H1 (cell line): ENCODE data around the gene CABP1.

Experiments
- CHD2 ChIP-seq: IDR thresholded peaks from 2 replicates; pipeline ENCODE4 v1.6.1; 2012; ENCODE audit warnings: low read length, improper control_type of control experiment
- EP300 ChIP-seq, 2 experiments: IDR thresholded peaks; 1 replicate in 1 of 2; 2 replicates in 1 of 2; pipeline ENCODE4 v1.6.1; 2011 to 2012; ENCODE audit warnings: low read depth in 2 of 2, low read length in 2 of 2, mild to moderate bottlenecking in 2 of 2, borderline replicate concordance in 1 of 2, inconsistent platforms in 1 of 2, moderate library complexity in 1 of 2
- POLR2A ChIP-seq, 2 experiments: IDR thresholded peaks; 1 replicate in 1 of 2; 2 replicates in 1 of 2; pipeline ENCODE4 v1.6.1; 2011; ENCODE audit warnings: low read depth in 2 of 2, low read length in 2 of 2, mild to moderate bottlenecking in 2 of 2; ENCODE audit errors: control extremely low read depth in 1 of 2
- RAD21 ChIP-seq, 2 experiments: IDR thresholded peaks in 1 of 2; conservative IDR thresholded peaks in 1 of 2; 2 replicates each; pipeline ENCODE4 v1.6.1; 2011; ENCODE audit warnings: low read depth in 2 of 2, low read length in 2 of 2, improper control_type of control experiment in 1 of 2, inconsistent platforms in 1 of 2, mild to moderate bottlenecking in 1 of 2, moderate library complexity in 1 of 2
- SP1 ChIP-seq: IDR thresholded peaks from 2 replicates; pipeline ENCODE4 v1.6.1; 2011; ENCODE audit warnings: low read depth, low read length
- TAF1 ChIP-seq: IDR thresholded peaks from 2 replicates; pipeline ENCODE4 v1.6.1; 2011; ENCODE audit warnings: mild to moderate bottlenecking, low read depth, low read length
- ZNF274 ChIP-seq: IDR thresholded peaks from 2 replicates; pipeline ENCODE4 v1.7.0; 2012; ENCODE audit warnings: low read length, borderline replicate concordance; ENCODE audit errors: extremely low read depth
- TF ChIP-seq, protein P1 (sequence below): IDR thresholded peaks from 2 replicates; pipeline ENCODE4 v1.6.1; 2011; ENCODE audit warnings: low read length, improper control_type of control experiment
- TF ChIP-seq, protein P2 (sequence below), 3 experiments: IDR thresholded peaks; 1 replicate in 2 of 3; 2 replicates in 1 of 3; pipeline versions ENCODE4 v1.5.1 to v1.6.1; 2011; ENCODE audit warnings: low read length in 3 of 3, mild to moderate bottlenecking in 3 of 3, inconsistent platforms in 2 of 3, low read depth in 1 of 3, moderate library complexity in 1 of 3; ENCODE audit not compliant: insufficient read depth in 1 of 3; ENCODE audit errors: control extremely low read depth in 1 of 3

DNA sequence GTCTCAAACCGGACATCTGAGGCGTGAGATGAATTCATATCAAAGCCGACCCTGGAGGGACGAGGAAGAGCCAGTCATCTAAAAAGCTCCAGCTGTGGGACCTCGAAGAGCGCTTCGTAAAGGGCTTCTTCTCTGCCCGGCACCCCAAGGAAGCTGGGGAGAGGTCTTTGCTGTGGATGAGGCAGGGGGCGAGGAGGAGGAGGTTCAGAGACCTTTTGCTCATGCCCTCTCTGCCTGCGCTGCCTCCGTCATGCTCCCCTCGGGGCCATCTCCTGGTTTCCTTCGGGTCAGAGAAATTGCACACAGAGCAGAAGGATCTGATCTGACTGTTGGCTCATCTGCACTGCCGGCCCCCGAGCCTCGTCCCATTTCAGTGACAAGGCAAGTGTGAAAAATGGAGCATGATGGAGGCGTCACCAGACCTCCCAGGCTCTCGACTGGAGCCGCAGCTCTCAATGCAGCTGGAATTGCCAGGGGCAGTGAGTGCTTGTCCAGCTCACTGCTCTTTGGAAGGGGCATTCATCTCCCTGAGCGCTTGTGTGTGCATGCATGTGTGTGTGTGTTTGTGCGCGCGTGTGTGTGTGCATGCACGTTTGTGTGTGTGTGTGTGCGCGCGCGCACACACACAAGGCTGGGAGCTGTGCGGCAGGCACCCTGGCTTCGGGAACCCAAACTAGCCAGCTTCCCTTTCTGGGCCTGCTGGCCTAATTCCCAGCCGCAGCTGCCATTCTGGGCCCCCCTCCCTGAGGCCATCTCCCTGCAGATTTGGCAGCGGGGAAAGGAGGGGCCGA lies 9.2 kb downstream of the CABP1 start:
- TF ChIP-seq ZNF274 (no peak), SP1 (no peak), EP300 (IDR thresholded peaks at IDR 0.05; ENCODE audit: borderline replicate concordance in 1 of 2, low read depth in 2 of 2, low read length in 2 of 2) (no peak), CHD2 (no peak), RAD21 (IDR thresholded peaks at IDR 0.05 in 1 of 2, conservative IDR thresholded peaks at IDR 0.05 in 1 of 2; ENCODE audit: low read depth in 2 of 2, low read length in 2 of 2) (no peak), POLR2A (IDR thresholded peaks at IDR 0.05; ENCODE audit: control extremely low read depth in 1 of 2, low read depth in 2 of 2, low read length in 2 of 2) (no peak), TAF1 (no peak)
- TF ChIP-seq, protein P1, sequence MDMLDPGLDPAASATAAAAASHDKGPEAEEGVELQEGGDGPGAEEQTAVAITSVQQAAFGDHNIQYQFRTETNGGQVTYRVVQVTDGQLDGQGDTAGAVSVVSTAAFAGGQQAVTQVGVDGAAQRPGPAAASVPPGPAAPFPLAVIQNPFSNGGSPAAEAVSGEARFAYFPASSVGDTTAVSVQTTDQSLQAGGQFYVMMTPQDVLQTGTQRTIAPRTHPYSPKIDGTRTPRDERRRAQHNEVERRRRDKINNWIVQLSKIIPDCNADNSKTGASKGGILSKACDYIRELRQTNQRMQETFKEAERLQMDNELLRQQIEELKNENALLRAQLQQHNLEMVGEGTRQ = no peak
- TF ChIP-seq, protein P2, sequence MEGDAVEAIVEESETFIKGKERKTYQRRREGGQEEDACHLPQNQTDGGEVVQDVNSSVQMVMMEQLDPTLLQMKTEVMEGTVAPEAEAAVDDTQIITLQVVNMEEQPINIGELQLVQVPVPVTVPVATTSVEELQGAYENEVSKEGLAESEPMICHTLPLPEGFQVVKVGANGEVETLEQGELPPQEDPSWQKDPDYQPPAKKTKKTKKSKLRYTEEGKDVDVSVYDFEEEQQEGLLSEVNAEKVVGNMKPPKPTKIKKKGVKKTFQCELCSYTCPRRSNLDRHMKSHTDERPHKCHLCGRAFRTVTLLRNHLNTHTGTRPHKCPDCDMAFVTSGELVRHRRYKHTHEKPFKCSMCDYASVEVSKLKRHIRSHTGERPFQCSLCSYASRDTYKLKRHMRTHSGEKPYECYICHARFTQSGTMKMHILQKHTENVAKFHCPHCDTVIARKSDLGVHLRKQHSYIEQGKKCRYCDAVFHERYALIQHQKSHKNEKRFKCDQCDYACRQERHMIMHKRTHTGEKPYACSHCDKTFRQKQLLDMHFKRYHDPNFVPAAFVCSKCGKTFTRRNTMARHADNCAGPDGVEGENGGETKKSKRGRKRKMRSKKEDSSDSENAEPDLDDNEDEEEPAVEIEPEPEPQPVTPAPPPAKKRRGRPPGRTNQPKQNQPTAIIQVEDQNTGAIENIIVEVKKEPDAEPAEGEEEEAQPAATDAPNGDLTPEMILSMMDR (IDR thresholded peaks at IDR 0.05; ENCODE audit: control extremely low read depth in 1 of 3, insufficient read depth in 1 of 3, low read depth in 1 of 3, low read length in 3 of 3) = no peak
